Caco-2 (cell line): ENCODE measurements around the gene EHHADH. TPM values are rescaled to one million over a fixed set of nuclear protein-coding genes. Genes with fewer than 3 reads are reported as not detected.

Experiments used
- BruUV-seq: library from RNA; stranded (reverse); fragments of 400-500 nt; replicated peaks from 2 replicates; lab custom pipeline; 2021; lab: Mats Ljungman, UMichigan
- CTCF ChIA-PET: fragments of 300-600 bp; sonication (Branson Sonifier 250); formaldehyde crosslinking; loops from one replicate; lab custom pipeline; 2022; ENCODE audit warnings: antibody characterized with exemption; lab: Charles Lee
- POLR2A ChIA-PET: fragments of 300-600 bp; sonication (Branson Sonifier 250); formaldehyde crosslinking; loops from one replicate; lab custom pipeline; 2022; ENCODE audit warnings: antibody characterized with exemption; lab: Charles Lee
- DNase-seq, 2 experiments: peaks; one replicate each; pipeline versions ENCODE4 v3.0.0 to v3.0.0-alpha.2; 2020 to 2022
- H3K27me3 ChIP-seq: replicated peaks from 2 replicates; pipeline ENCODE4 v1.6.0; 2011; ENCODE audit warnings: low read length; ENCODE audit not compliant: control insufficient read depth, insufficient read depth
- H3K36me3 ChIP-seq: 2 replicates; pipeline ENCODE4 v1.5.1; 2011; ENCODE audit warnings: low read length; ENCODE audit not compliant: control insufficient read depth, insufficient read depth
- H3K4me1 ChIP-seq: fragments of 250-450 bp; sonication (Bioruptor Pico); 2 replicates; pipeline ENCODE4 v1.5.1; 2020; ENCODE audit warnings: mild to moderate bottlenecking
- H3K4me3 ChIP-seq: 2 replicates; pipeline ENCODE4 v1.5.1; 2011; ENCODE audit warnings: low read depth, mild to moderate bottlenecking, control low read depth, low read length
- H3K9me3 ChIP-seq: fragments of 250-450 bp; sonication (Bioruptor Pico); 2 replicates; pipeline ENCODE4 v1.5.1; 2020; ENCODE audit warnings: mild to moderate bottlenecking, moderate library complexity
- H3K27ac Mint-ChIP-seq: one replicate; pipeline ENCODE4 v1.8.0; 2022; ENCODE audit warnings: mixed read lengths; ENCODE audit not compliant: unreplicated experiment
- H3K27me3 Mint-ChIP-seq: one replicate; pipeline ENCODE4 v1.8.0; 2022; ENCODE audit warnings: mixed read lengths; ENCODE audit not compliant: insufficient read depth, unreplicated experiment
- H3K36me3 Mint-ChIP-seq: one replicate; pipeline ENCODE4 v1.8.0; 2022; ENCODE audit warnings: mild to moderate bottlenecking, mixed read lengths; ENCODE audit not compliant: insufficient read depth, unreplicated experiment
- H3K4me1 Mint-ChIP-seq: one replicate; pipeline ENCODE4 v1.8.0; 2022; ENCODE audit warnings: low read depth, mixed read lengths; ENCODE audit not compliant: unreplicated experiment
- H3K4me3 Mint-ChIP-seq: one replicate; pipeline ENCODE4 v1.8.0; 2022; ENCODE audit warnings: mild to moderate bottlenecking, moderate library complexity, mixed read lengths; ENCODE audit not compliant: unreplicated experiment
- H3K9me3 Mint-ChIP-seq: one replicate; pipeline ENCODE4 v1.8.0; 2022; ENCODE audit warnings: mixed read lengths; ENCODE audit not compliant: unreplicated experiment
- CTCF ChIP-seq, 2 experiments: fragments of 200-600 bp in 1 of 2; IDR thresholded peaks; 1 replicate in 1 of 2; 2 replicates in 1 of 2; pipeline versions ENCODE4 v1.5.1 to v1.8.0; 2011 to 2022; ENCODE audit warnings: antibody characterized with exemption in 1 of 2, control low read depth in 1 of 2, inconsistent platforms in 1 of 2, low read depth in 1 of 2, low read length in 1 of 2, mild to moderate bottlenecking in 1 of 2, moderate library complexity in 1 of 2; ENCODE audit not compliant: insufficient read depth in 1 of 2, severe bottlenecking in 1 of 2, unreplicated experiment in 1 of 2
- intact Hi-C: fragments of 100-400 bp; cut with micrococcal nuclease; formaldehyde crosslinking; loops from one replicate; pipeline ENCODE4 v1.10.0; 2022; ENCODE audit not compliant: unreplicated experiment
- total RNA-seq: library from RNA; stranded (reverse); gene quantifications from 2 replicates; pipeline ENCODE4 v1.2.3, GENCODE V29; 2022

Gene EHHADH
- total RNA-seq, 1 experiment from 2014 or later = 24.9 TPM

GRCh38 chr3:185250247-185250646 is 3.6 kb downstream of the EHHADH start:
- no peak for TF ChIP-seq CTCF (IDR thresholded peaks at IDR 0.05; ENCODE audit: insufficient read depth in 1 of 2, low read depth in 1 of 2, low read length in 1 of 2, severe bottlenecking in 1 of 2, unreplicated experiment in 1 of 2)
- peaks cover 12% of the 10 kb centered on the region for H3K9me3 Mint-ChIP-seq
- H3K36me3 ChIP-seq = peaks cover 2% of the 10 kb centered on the region
- BruUV-seq = no TSS peak
- H3K4me1 Mint-ChIP-seq = peaks cover 26% of the 10 kb centered on the region
- H3K4me3 Mint-ChIP-seq = peak overlapping the region; percentile 52
- intact Hi-C loops = no loop called here
- ChIA-PET CTCF (no interaction called here), POLR2A (no interaction called here)
- H3K36me3 Mint-ChIP-seq = peaks cover 6% of the 10 kb centered on the region
- H3K27ac Mint-ChIP-seq = peak overlapping the region; percentile 16
- no peaks in the 10 kb centered on the region for H3K9me3 ChIP-seq
- H3K4me3 ChIP-seq = no peak overlapping the region
- no peaks in the 10 kb centered on the region for H3K27me3 Mint-ChIP-seq
- H3K4me1 ChIP-seq = peaks cover 25% of the 10 kb centered on the region
- H3K27me3 ChIP-seq = no peaks in the 10 kb centered on the region
- no peak for DNase-seq

- Histone ChIP-seq H3K4me1 (no peaks in the 10 kb centered on the region), H3K27me3 (no peaks in the 10 kb centered on the region), H3K36me3 (no peaks in the 10 kb centered on the region; the same call in 1 of the 2 replicates), H3K4me3 (no peak overlapping the region), H3K9me3 (peaks cover 14% of the 10 kb centered on the region; the same call in 1 of the 2 replicates)
- no peak overlapping the region for H3K4me3 Mint-ChIP-seq
- no TSS peak for BruUV-seq
- no peaks in the 10 kb centered on the region for H3K27me3 Mint-ChIP-seq
- H3K9me3 Mint-ChIP-seq = peaks cover 41% of the 10 kb centered on the region
- CTCF ChIA-PET = no interaction called here
- H3K36me3 Mint-ChIP-seq = peaks cover 19% of the 10 kb centered on the region
- no peak for DNase-seq
- no peak overlapping the region for H3K27ac Mint-ChIP-seq
- no peak for TF ChIP-seq CTCF (IDR thresholded peaks at IDR 0.05; ENCODE audit: insufficient read depth in 1 of 2, low read depth in 1 of 2, low read length in 1 of 2, severe bottlenecking in 1 of 2, unreplicated experiment in 1 of 2)
- intact Hi-C loops = no loop called here
- POLR2A ChIA-PET = no interaction called here
- H3K4me1 Mint-ChIP-seq = no peaks in the 10 kb centered on the region
Observed at GRCh38 chr3:185242642-185243041, 11.2 kb downstream of the EHHADH start.

DNA sequence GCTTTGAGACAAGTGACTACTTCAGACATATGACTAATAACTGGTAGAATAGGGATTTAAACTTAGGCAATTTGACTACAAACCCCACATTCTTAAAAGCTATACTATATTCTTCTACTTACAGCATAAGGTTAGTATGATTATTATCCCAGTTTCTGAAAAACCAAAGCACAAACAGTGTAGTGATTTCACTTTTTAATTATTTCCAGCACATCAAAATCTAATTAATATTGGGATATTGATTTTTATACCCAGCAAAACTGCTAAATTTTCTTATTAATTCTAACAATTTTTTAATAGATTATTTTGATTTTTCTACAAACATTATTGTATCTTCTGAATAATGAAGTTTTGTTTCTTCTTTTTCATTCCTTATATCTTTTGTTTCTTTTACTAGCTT is 16.9 kb downstream of the EHHADH start:
- Mint-ChIP-seq H3K36me3 (peaks cover 22% of the 10 kb centered on the region), H3K27me3 (no peaks in the 10 kb centered on the region), H3K4me1 (no peaks in the 10 kb centered on the region), H3K4me3 (no peak overlapping the region), H3K27ac (no peak overlapping the region), H3K9me3 (peaks cover 10% of the 10 kb centered on the region)
- ChIA-PET POLR2A (no interaction called here), CTCF (no interaction called here)
- Histone ChIP-seq H3K9me3 (peaks cover 24% of the 10 kb centered on the region), H3K27me3 (no peaks in the 10 kb centered on the region), H3K4me1 (no peaks in the 10 kb centered on the region), H3K36me3 (peaks cover 3% of the 10 kb centered on the region), H3K4me3 (no peak overlapping the region)
- TF ChIP-seq CTCF (IDR thresholded peaks at IDR 0.05; ENCODE audit: insufficient read depth in 1 of 2, low read depth in 1 of 2, low read length in 1 of 2, severe bottlenecking in 1 of 2, unreplicated experiment in 1 of 2) = no peak
- DNase-seq = no peak
- no TSS peak for BruUV-seq
- intact Hi-C loops = no loop called here
